Astrocyte (in vitro differentiated cells and primary cell): ENCODE measurements around the gene WNT9B. TPM values are rescaled to one million over a fixed set of nuclear protein-coding genes. Genes with fewer than 3 reads are reported as not detected.

Experiments
- DNase-seq: peaks from one replicate; pipeline ENCODE4 v3.0.0-alpha.2; 2010; ENCODE audit warnings: low read depth
- FAIRE-seq: peaks from 2 replicates; lab custom pipeline; 2011; peaks lifted over from hg19 to GRCh38; lab: Jason Lieb, UNC
- H2AFZ ChIP-seq: 2 replicates; pipeline ENCODE4 v1.6.0; 2012; ENCODE audit warnings: low read depth, low read length, inconsistent platforms
- H3K27ac ChIP-seq: 2 replicates; pipeline ENCODE4 v1.5.1; 2011; ENCODE audit warnings: low read depth, low read length, inconsistent platforms
- H3K27me3 ChIP-seq: 2 replicates; pipeline ENCODE4 v1.6.0; 2011; ENCODE audit warnings: low read length, inconsistent platforms; ENCODE audit not compliant: insufficient read depth
- H3K36me3 ChIP-seq: 2 replicates; pipeline ENCODE4 v1.5.1; 2011; ENCODE audit warnings: low read length, inconsistent platforms; ENCODE audit not compliant: insufficient read depth
- H3K4me1 ChIP-seq: 2 replicates; pipeline ENCODE4 v1.5.1; 2011; ENCODE audit warnings: low read length, inconsistent platforms; ENCODE audit not compliant: insufficient read depth
- H3K4me2 ChIP-seq: 2 replicates; pipeline ENCODE4 v1.6.0; 2012; ENCODE audit warnings: low read length, inconsistent platforms
- H3K4me3 ChIP-seq: 2 replicates; pipeline ENCODE4 v1.5.1; 2011; ENCODE audit warnings: low read depth, mild to moderate bottlenecking, low read length, inconsistent platforms; ENCODE audit not compliant: insufficient read depth
- H3K79me2 ChIP-seq: 2 replicates; pipeline ENCODE4 v1.6.0; 2012; ENCODE audit warnings: mild to moderate bottlenecking, low read length, inconsistent platforms; ENCODE audit not compliant: insufficient read depth
- H3K9ac ChIP-seq: 2 replicates; pipeline ENCODE4 v1.6.0; 2012; ENCODE audit warnings: mild to moderate bottlenecking, low read length, inconsistent platforms
- H3K9me3 ChIP-seq: 2 replicates; pipeline ENCODE4 v1.5.1; 2012; ENCODE audit warnings: low read depth, mild to moderate bottlenecking, low read length, inconsistent platforms; ENCODE audit not compliant: insufficient read depth
- H4K20me1 ChIP-seq: 2 replicates; pipeline ENCODE4 v1.6.0; 2012; ENCODE audit warnings: low read length, inconsistent platforms; ENCODE audit not compliant: insufficient read depth
- H3K27ac Mint-ChIP-seq: one replicate; pipeline ENCODE4 v1.8.0; 2021; ENCODE audit warnings: mild to moderate bottlenecking, mixed read lengths; ENCODE audit not compliant: unreplicated experiment
- H3K27me3 Mint-ChIP-seq: one replicate; pipeline ENCODE4 v1.8.0; 2021; ENCODE audit warnings: low read depth, mixed read lengths; ENCODE audit not compliant: unreplicated experiment
- H3K36me3 Mint-ChIP-seq: one replicate; pipeline ENCODE4 v1.8.0; 2021; ENCODE audit warnings: low read depth, mixed read lengths; ENCODE audit not compliant: unreplicated experiment
- H3K4me1 Mint-ChIP-seq: one replicate; pipeline ENCODE4 v1.8.0; 2021; ENCODE audit warnings: low read depth, mixed read lengths; ENCODE audit not compliant: unreplicated experiment
- H3K4me3 Mint-ChIP-seq: one replicate; pipeline ENCODE4 v1.8.0; 2021; ENCODE audit warnings: mild to moderate bottlenecking, moderate library complexity, mixed read lengths; ENCODE audit not compliant: unreplicated experiment
- H3K9me3 Mint-ChIP-seq: one replicate; pipeline ENCODE4 v1.8.0; 2021; ENCODE audit warnings: mild to moderate bottlenecking, mixed read lengths; ENCODE audit not compliant: unreplicated experiment
- EZH2 ChIP-seq: IDR thresholded peaks from 2 replicates; pipeline ENCODE4 v1.6.1; 2012; ENCODE audit warnings: mild to moderate bottlenecking, low read length, inconsistent platforms; ENCODE audit not compliant: insufficient read depth
- total RNA-seq: library from RNA; stranded (reverse); gene quantifications from 2 replicates; pipeline ENCODE4 v1.2.1, GENCODE V29; 2021
- TF ChIP-seq, protein P1 (sequence below): IDR thresholded peaks from 2 replicates; pipeline ENCODE4 v1.5.1; 2011; ENCODE audit warnings: low read depth, mild to moderate bottlenecking, inconsistent platforms, low read length, moderate library complexity; ENCODE audit not compliant: insufficient read depth

WNT9B gene
- total RNA-seq, 1 donor from 2014 or later: 0.48 TPM

DNA sequence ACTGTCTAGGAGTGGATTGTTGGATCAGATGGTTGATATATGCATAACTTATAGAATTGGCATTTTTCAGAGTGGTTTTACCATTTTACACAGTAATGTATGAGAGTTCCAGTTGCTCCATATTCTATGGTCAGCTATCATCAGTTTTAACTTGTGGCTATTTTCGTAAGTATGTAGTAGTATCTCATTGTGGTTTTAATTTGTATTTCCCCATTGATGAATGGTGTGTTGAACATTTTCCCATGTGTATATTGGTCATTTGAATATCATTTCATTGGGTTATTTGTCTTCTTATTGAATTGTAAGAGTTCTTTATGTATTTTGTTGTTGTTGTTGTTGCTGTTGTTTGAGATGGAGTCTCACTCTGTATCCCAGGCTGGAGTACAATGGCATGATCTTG lies 6.2 kb downstream of the WNT9B start:
- no peaks in the 10 kb centered on the region for H4K20me1 ChIP-seq
- no peaks in the 10 kb centered on the region for H3K36me3 ChIP-seq
- no peak overlapping the region for H3K27ac ChIP-seq
- DNase-seq: no peak
- Mint-ChIP-seq H3K9me3 (peaks cover 3% of the 10 kb centered on the region), H3K27ac (no peak overlapping the region), H3K27me3 (peaks cover 5% of the 10 kb centered on the region), H3K4me1 (peaks cover 15% of the 10 kb centered on the region), H3K36me3 (no peaks in the 10 kb centered on the region), H3K4me3 (no peak overlapping the region)
- no peak overlapping the region for H2AFZ ChIP-seq
- no peak overlapping the region for H3K4me3 ChIP-seq
- no peak for FAIRE-seq
- no peaks in the 10 kb centered on the region for H3K4me1 ChIP-seq
- H3K79me2 ChIP-seq: no peaks in the 10 kb centered on the region
- peaks cover 10% of the 10 kb centered on the region for H3K27me3 ChIP-seq
- no peak overlapping the region for H3K9ac ChIP-seq
- no peak for TF ChIP-seq EZH2
- TF ChIP-seq, protein P1, sequence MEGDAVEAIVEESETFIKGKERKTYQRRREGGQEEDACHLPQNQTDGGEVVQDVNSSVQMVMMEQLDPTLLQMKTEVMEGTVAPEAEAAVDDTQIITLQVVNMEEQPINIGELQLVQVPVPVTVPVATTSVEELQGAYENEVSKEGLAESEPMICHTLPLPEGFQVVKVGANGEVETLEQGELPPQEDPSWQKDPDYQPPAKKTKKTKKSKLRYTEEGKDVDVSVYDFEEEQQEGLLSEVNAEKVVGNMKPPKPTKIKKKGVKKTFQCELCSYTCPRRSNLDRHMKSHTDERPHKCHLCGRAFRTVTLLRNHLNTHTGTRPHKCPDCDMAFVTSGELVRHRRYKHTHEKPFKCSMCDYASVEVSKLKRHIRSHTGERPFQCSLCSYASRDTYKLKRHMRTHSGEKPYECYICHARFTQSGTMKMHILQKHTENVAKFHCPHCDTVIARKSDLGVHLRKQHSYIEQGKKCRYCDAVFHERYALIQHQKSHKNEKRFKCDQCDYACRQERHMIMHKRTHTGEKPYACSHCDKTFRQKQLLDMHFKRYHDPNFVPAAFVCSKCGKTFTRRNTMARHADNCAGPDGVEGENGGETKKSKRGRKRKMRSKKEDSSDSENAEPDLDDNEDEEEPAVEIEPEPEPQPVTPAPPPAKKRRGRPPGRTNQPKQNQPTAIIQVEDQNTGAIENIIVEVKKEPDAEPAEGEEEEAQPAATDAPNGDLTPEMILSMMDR: no peak
- no peak overlapping the region for H3K4me2 ChIP-seq
- H3K9me3 ChIP-seq: no peaks in the 10 kb centered on the region

DNA sequence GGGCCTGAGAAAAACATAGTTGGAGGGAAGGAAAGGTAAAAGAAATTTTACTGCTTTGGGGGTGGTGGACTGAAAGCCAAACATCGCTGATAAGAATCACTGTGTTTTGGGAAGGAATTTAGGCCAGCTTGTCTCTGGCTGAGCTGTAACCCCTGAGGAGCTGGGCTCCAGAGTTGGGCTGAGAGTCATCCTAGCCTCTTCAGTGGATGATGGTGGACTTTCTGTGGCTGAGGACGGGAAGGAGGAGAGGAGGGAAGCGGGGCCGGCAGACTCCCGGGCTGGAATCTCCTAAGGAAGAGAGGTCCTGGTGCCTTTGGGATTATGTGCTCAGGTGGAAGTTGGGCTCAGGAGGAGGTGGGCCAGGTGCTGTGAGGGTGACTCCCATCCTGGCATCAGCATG lies 8.6 kb downstream of the WNT9B start:
- Histone ChIP-seq H3K27ac (no peak overlapping the region), H3K4me1 (no peaks in the 10 kb centered on the region), H3K79me2 (no peaks in the 10 kb centered on the region), H3K27me3 (peaks cover 5% of the 10 kb centered on the region), H3K9ac (no peak overlapping the region), H3K9me3 (no peaks in the 10 kb centered on the region), H3K4me2 (no peak overlapping the region), H3K4me3 (no peak overlapping the region), H3K36me3 (no peaks in the 10 kb centered on the region), H2AFZ (no peak overlapping the region), H4K20me1 (no peaks in the 10 kb centered on the region)
- TF ChIP-seq, protein P1: no peak
- no peak for TF ChIP-seq EZH2
- DNase-seq (no peak), FAIRE-seq (no peak)
- H3K4me3 Mint-ChIP-seq: no peak overlapping the region
- H3K27me3 Mint-ChIP-seq: peaks cover 5% of the 10 kb centered on the region
- H3K27ac Mint-ChIP-seq: no peak overlapping the region
- H3K36me3 Mint-ChIP-seq: no peaks in the 10 kb centered on the region
- peaks cover 7% of the 10 kb centered on the region for H3K4me1 Mint-ChIP-seq
- peaks cover 3% of the 10 kb centered on the region for H3K9me3 Mint-ChIP-seq

DNA sequence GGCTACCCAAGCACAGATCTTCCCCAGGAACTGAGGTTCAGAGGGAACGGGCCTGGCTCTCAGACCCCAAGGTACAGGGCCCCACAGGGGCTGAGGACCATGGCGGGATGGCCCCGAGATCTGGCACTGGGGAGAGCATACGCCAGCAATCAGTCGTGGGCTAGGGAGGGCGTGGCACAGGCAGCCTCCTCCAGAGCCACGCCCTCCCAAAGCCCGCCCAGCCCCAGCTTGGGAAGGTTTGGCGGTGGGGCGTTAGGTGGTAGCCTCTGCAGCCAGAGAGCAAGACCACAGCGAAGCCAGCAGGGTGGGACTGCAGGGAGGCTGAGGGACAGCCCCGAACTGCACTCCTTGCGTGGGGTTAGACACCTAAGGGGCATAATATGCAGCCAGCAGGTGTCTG lies 11.6 kb downstream of the WNT9B start:
- no peaks in the 10 kb centered on the region for H4K20me1 ChIP-seq
- no peak overlapping the region for H2AFZ ChIP-seq
- H3K27me3 ChIP-seq: no peaks in the 10 kb centered on the region
- H3K36me3 Mint-ChIP-seq: peaks cover 2% of the 10 kb centered on the region
- H3K27me3 Mint-ChIP-seq: no peaks in the 10 kb centered on the region
- no peak overlapping the region for H3K4me3 Mint-ChIP-seq
- H3K9me3 Mint-ChIP-seq: no peaks in the 10 kb centered on the region
- no peaks in the 10 kb centered on the region for H3K36me3 ChIP-seq
- peaks cover 10% of the 10 kb centered on the region for H3K4me1 Mint-ChIP-seq
- no peaks in the 10 kb centered on the region for H3K4me1 ChIP-seq
- TF ChIP-seq EZH2: no peak
- TF ChIP-seq, protein P1: no peak
- FAIRE-seq: no peak
- no peak overlapping the region for H3K27ac Mint-ChIP-seq
- no peak for DNase-seq
- no peaks in the 10 kb centered on the region for H3K79me2 ChIP-seq
- H3K27ac ChIP-seq: no peak overlapping the region
- H3K9me3 ChIP-seq: no peaks in the 10 kb centered on the region
- no peak overlapping the region for H3K4me2 ChIP-seq
- no peak overlapping the region for H3K4me3 ChIP-seq
- H3K9ac ChIP-seq: no peak overlapping the region
